NCI-H146 treated with DMSO at 0.1 percent for 48 hours (cell line): ENCODE data around the gene ZNF91.
"Not testable (repeated sequence)": the region's sequence is repeated elsewhere in the genome, so short reads cannot be mapped to it uniquely, and the experiment has no call there.

ENCODE experiments used
- DNase-seq: peaks from one replicate; lab custom pipeline; 2025; ENCODE audit not compliant: unreplicated experiment; lab: John Stamatoyannopoulos, UW

Gene ZNF91

DNA sequence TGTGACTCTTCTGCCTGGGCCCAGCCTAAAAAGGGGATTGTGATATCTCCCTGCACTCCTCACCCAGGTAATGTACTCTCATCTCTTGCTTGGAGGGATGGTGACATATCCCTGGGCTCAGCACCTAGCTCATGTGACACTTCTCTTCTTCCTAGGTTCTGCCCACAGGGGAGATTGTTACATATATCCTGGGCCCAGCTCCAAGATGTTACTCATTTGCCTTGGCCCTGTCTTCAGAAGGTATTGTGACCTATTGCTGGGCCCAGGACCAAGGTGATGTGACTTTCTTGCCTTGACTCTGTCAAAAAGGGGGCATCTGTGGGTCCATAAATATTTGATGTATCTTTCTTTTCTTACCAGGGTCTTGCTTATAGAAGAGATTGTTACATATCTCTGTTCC, 73.9 kb downstream of the ZNF91 start:
- not testable (repeated sequence) for DNase-seq

DNA sequence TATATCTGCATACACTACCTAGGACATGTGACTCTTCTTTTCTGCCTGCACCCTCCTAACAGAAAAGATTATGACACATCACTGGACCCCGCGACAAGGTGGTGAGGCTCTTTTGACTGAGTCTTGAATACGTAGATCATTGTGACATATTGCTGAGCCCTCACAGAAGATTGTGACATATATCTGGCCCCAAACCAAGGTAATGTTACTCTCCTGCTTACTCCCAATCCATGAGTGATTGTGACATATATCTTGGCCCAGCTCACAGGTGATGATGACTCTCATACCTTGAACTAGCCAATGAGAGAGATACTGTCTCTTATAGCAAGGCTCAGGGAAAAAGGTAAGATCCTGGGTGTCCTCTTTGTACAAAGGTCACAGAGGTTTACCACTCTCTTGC, 75.7 kb downstream of the ZNF91 start:
- not testable (repeated sequence) for DNase-seq

DNA sequence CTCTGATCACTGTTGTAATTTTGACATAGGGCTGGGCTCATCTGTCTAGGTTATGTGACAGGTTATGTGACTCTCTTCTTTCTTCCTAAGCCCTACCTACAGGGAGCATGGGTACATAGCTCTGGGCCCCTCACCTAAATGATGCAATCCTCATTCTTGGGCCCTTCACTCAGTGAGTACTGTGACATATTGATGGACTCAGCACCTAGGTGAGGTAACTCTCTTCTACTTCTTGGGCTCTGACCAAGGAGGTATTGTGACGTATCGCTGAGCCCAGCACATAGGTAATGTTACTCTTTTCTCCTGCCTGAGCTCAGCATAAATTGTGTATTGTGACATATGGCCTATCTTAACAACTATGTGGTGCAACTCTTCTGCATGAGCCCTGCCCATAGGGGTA, 76.3 kb downstream of the ZNF91 start:
- not testable (repeated sequence) for DNase-seq

DNA sequence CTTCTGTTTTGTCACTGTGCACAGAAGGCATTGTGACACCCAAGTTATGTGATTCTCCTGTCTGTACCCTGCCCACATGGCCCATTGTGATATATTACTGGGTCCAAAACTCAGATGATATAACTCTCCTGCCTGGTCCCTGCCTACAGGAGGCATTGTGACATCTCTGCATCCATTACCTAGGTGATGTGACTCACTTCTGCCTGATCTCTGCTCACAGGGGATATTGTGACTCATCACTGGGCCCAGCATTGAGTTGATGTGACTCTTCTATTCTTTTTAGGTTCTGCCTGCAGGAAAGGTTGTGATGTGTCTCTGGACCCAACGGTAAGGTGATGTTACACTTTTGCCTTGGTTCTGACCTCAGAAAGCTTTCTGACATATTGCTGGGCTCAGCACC, 77.1 kb downstream of the ZNF91 start:
- DNase-seq: no peak

DNA sequence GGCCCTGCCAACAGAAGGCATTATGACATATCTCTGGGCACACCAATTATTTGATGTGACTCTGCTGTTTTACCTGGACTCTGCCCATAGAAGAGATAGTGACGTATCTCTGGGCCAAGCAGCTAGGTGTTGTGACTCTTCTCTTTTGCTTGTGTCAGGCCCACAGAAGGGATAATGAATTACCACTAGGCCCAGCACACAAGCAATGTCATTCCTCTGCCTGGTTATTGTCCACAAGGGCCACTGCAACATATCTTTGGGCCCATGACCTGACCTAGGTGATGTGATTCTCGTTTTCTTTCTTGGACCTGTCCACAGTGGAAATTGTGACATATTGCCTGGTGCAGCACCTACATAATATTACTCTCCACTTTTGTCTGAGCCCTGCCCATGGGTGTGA, 80.0 kb downstream of the ZNF91 start:
- no peak for DNase-seq

DNA sequence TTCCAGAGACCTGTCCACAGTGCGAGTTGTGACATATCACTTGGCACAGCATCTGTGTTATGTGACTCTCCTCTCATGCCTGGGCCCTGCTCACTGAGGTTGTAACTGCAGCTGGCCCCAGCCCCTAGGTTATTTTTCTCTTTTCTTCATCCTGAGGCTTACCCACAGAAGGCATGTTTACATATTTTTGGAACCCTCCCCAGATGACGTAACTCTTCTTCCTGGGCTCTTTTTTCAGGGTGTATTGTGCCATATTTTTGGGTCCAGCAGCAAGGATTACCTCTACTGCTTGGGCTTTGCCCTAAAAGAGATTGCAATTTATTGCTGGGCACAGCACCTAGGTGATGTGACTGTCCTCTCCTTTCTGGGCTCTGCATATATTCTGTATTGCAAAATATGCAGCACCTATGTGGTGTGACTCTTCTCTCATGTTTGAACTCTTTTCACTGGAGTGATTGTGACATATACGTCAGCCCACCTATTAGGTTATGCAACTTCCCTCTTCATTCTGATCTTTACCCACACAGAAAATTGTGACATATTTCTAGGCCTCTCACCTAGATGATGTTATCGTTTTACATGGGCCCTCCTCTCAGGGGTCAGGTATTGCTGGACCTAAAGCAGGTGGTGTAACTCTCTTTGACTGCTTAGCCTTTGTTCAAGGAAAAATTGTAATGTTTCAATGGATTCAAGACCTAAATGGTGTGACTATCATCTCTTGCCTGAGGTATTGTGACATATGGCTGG, 80.6 kb downstream of the ZNF91 start:
- no peak for DNase-seq

DNA sequence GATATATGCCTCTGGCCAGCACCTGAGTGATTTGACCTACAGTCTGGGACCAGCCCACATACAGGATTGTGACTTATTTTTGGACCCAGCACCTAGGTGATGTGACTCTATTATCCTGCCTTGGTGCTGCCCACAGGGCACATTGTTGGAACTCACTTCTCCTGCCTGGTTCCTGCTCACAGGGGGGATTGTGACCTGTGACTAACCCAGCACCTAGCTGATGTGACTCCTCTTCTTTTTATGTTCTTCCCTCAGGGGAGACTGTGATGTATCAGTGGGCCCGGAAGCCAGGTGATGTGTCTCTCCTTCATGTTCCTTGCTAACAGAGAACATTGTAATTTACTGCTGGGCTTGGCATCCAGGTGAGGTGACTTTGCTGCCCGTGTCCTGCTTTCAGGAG, 82.1 kb downstream of the ZNF91 start:
- DNase-seq: no peak

DNA sequence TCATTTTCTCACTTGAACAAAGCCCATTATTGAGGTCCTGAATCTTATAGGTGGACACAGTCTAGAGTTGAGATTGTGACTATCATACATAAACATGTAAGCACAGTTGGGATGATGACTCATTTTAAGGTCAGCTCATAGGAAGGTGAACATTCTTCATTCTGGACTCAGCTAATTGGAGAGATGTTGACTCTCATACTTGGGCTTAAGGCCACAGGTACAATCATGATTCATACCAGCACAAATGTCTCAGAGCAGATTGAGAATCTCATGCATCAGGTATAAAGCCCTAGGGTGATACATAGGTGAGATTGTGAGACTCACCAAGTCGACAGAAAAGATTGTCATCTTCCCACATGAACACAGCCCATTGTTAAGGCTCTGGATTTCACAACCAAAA, 82.8 kb downstream of the ZNF91 start:
- no peak for DNase-seq

DNA sequence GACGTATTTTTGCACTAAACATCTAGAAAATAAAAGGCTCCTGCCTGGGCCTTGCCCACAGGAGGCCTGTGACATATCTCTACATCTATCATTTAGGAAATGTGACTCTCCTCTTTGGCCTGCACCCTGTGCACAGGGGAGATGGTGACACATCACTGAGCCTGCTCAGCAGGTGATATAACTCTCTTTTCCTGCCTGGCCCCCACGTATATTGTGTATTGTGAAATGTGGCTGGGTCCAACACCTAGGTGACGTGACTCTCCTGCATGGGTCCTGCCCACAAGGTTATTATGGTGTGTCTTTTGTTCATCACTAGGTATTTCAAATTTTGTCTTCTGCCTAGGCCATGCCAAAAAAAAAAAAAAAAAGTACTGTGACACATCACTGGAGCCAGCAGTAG, 83.7 kb downstream of the ZNF91 start:
- DNase-seq: no peak

DNA sequence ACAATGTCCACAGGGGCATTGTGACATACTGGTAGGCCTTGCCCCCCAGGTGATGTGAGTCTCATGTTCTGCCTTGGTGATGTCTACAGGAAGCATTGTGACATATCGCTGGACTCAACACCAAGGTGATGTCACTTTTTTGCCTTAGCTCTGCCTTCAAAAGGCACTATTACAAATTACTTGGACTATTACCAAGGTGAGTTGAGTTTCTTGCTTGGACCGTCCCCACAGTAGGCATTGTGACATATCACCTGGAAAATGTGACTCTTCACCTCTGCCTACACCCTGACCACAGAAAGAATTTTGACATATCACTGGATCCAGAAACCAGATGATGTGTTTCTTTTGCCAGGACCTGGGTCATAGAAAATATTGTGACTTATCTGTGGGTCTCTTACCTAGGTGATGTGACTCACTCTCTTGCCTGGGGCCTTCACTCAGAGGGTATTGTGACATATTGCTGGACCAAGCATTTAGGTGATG, 84.5 kb downstream of the ZNF91 start:
- DNase-seq: no peak

DNA sequence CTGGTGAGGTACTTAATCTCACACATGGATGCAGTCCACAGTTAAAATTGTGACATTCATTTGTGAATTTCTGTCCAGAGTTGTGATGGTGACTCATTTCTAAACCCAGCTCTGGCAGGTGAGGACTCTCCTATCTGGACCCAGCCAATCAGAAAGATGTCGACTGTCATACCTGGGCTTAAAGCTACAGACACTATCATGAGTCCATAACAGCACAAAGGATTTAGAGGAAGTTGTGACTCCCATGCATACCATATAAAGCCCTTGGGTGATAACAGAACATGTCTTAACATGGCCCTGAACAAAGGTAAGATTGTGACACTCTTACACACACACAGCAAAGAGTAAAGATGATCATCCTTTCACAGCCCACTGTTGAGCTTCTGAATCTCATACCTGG, 85.3 kb downstream of the ZNF91 start:
- no peak for DNase-seq

DNA sequence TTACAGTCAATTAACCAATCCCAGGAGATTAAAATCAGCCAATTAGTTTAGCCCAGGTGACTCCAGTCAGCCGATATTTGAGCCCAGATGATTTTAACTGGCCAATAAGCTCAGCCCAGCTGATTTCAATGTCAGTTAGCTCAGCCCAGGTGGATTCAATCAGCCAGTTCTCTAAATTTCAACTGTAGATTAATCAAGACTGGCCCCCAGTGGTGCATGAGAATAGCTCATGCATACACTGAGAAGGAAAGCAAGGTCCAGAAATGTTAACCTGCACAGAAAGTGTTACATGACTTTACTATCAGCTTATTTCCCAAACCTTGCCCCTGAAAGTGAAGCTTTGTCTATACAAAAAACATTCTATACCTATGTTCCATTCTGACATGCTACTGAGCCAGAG, 89.7 kb downstream of the ZNF91 start:
- DNase-seq: no peak

DNA sequence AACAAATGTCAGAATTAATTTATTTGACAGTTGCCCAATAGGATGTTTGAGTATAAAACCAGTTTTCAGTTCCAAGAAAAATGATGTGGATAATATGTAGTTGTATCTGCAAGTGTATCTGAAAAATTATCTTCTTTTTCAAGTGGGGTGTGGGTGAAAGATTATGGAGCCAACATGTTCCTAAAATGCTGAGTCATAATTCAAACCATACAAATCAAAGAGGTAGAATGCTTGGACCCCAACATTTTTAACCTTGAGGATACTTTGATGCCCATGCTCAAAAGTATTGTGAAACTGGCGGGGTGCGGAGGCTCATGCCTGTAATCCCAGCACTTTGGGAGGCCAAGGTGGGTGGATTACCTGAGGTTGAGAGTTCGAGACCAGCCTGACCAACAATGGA, 91.0 kb downstream of the ZNF91 start:
- DNase-seq: no peak

DNA sequence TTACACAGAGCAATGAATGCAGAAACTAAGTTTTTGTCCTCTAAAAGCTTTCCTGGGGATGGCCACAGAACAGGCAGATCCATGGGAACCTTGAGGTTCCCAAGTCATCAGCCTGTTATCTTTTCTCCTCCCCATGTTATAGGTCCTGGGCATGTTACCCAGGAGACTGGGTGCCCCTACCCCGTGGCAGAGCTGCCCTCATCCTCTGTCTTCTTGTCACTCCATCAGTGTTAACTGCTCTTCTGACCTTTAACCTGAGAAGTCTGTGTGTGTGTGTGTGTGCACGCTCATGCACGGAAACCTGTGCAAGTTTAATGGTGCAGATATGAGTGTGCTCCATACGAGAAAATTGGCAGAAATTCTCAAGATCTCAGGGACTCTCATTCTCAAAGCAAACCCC, 101.1 kb downstream of the ZNF91 start:
- DNase-seq: no peak

DNA sequence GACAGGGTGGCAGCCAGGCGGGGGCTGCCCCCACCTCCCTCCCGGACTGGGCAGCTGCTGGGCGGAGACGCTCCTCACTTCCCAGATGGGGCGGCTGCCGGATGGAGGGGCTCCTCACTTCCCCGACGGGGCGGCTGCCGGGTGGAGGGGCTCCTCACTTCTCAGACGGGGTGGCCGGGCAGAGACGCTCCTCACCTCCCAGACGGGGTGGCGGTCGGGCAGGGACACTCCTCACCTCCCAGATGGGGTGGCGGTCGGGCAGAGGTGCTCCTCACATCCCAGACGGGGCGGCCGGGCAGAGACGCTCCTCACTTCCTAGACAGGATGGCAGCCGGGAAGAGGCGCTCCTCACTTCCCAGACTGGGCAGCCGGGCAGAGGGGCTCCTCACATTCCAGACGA, 105.3 kb downstream of the ZNF91 start:
- DNase-seq: not testable (repeated sequence)
